KMS-11 (cell line): ENCODE measurements around the gene ARHGEF6.
"Not testable (repeated sequence)": the region's sequence is repeated elsewhere in the genome, so short reads cannot be mapped to it uniquely, and the experiment has no call there.

Experiments used
- H2AFZ ChIP-seq: fragments of 200-600 bp; sonication (generic); 2 replicates; pipeline ENCODE4 v1.6.1; 2016; ENCODE audit warnings: antibody characterized with exemption, mixed run types, low read depth
- H3K27ac ChIP-seq: fragments of 200-600 bp; sonication (generic); 2 replicates; pipeline ENCODE4 v1.6.1; 2016; ENCODE audit warnings: mild to moderate bottlenecking, mixed run types
- H3K27me3 ChIP-seq: fragments of 200-600 bp; sonication (generic); 2 replicates; pipeline ENCODE4 v1.6.1; 2017; ENCODE audit warnings: mild to moderate bottlenecking, low read depth, mixed run types, moderate library complexity; ENCODE audit not compliant: insufficient read depth
- H3K36me3 ChIP-seq: fragments of 200-600 bp; sonication (generic); 2 replicates; pipeline ENCODE4 v1.6.1; 2017; ENCODE audit warnings: mild to moderate bottlenecking, mixed run types; ENCODE audit not compliant: insufficient read depth
- H3K4me1 ChIP-seq: fragments of 200-600 bp; sonication (generic); 2 replicates; pipeline ENCODE4 v1.6.1; 2016; ENCODE audit warnings: mild to moderate bottlenecking, low read depth, mixed run types; ENCODE audit not compliant: poor library complexity, severe bottlenecking
- H3K4me2 ChIP-seq: fragments of 200-600 bp; sonication (generic); 2 replicates; pipeline ENCODE4 v1.7.0; 2016; ENCODE audit warnings: mild to moderate bottlenecking, mixed run types
- H3K4me3 ChIP-seq: fragments of 200-600 bp; sonication (generic); IDR thresholded peaks from 2 replicates; pipeline ENCODE4 v1.6.1; 2017; ENCODE audit warnings: low read depth, low read length, mixed read lengths; ENCODE audit not compliant: insufficient read depth
- H3K79me2 ChIP-seq: fragments of 200-600 bp; sonication (generic); 2 replicates; pipeline ENCODE4 v1.6.1; 2016; ENCODE audit warnings: low read depth, mixed run types; ENCODE audit not compliant: insufficient read depth
- H3K9ac ChIP-seq: fragments of 200-600 bp; sonication (generic); 2 replicates; pipeline ENCODE4 v1.6.1; 2016; ENCODE audit warnings: mild to moderate bottlenecking, mixed run types
- H4K20me1 ChIP-seq: fragments of 200-600 bp; sonication (generic); 2 replicates; pipeline ENCODE4 v1.6.1; 2016; ENCODE audit warnings: mild to moderate bottlenecking, mixed run types; ENCODE audit not compliant: insufficient read depth
- TF ChIP-seq, protein P1 (sequence below): fragments of 200-600 bp; sonication (generic); conservative IDR thresholded peaks from 2 replicates; pipeline ENCODE4 v1.6.1; 2017; ENCODE audit warnings: low read depth, mild to moderate bottlenecking, antibody characterized with exemption, low read length, moderate library complexity, mixed read lengths

The ARHGEF6 gene

DNA sequence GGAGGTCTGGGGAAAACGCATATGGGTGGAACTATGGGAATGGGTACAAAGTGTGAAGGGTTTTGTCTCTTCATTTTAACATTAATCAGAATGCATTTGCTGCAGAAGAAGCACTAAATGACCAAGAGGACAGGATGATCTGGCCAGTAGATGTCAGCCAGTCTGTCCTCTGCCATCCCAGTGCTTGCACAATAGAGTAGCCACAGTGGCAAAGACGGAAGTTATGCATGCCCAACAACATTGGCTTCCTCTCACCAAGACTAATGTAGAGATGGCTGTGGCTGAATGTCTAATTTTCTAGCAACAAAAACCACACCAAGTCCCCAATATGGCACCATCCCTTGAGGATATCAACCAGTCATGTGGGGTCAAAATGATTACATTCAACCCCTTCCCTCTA lies 45.0 kb upstream of the ARHGEF6 start:
- no peaks in the 10 kb centered on the region for H3K36me3 ChIP-seq
- TF ChIP-seq, protein P1, sequence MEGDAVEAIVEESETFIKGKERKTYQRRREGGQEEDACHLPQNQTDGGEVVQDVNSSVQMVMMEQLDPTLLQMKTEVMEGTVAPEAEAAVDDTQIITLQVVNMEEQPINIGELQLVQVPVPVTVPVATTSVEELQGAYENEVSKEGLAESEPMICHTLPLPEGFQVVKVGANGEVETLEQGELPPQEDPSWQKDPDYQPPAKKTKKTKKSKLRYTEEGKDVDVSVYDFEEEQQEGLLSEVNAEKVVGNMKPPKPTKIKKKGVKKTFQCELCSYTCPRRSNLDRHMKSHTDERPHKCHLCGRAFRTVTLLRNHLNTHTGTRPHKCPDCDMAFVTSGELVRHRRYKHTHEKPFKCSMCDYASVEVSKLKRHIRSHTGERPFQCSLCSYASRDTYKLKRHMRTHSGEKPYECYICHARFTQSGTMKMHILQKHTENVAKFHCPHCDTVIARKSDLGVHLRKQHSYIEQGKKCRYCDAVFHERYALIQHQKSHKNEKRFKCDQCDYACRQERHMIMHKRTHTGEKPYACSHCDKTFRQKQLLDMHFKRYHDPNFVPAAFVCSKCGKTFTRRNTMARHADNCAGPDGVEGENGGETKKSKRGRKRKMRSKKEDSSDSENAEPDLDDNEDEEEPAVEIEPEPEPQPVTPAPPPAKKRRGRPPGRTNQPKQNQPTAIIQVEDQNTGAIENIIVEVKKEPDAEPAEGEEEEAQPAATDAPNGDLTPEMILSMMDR = no peak
- no peaks in the 10 kb centered on the region for H3K4me1 ChIP-seq
- no peaks in the 10 kb centered on the region for H4K20me1 ChIP-seq
- H3K27me3 ChIP-seq = no peaks in the 10 kb centered on the region
- no peak overlapping the region for H3K4me3 ChIP-seq
- no peak overlapping the region for H2AFZ ChIP-seq
- H3K9ac ChIP-seq = no peak overlapping the region
- no peaks in the 10 kb centered on the region for H3K79me2 ChIP-seq
- H3K27ac ChIP-seq = no peak overlapping the region
- H3K4me2 ChIP-seq = no peak overlapping the region

DNA sequence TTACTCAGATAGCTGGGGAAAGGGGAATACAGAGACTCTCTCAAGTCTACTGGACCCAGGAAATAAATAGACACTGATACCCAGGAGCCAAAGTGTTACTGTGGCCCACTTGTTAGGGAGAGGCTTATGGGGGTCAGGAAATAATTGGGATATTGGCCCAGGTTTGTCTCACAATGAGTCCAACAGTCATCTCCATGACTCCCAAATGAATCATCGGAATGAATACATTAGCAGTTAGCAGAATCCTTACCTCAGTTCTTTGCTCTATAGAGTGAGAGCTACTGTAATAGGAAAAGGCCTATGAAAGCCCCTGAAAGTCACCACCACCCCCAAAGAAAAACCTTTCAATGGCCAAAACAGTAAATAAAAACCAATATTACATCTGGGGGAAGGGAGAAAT lies 42.4 kb upstream of the ARHGEF6 start:
- Histone ChIP-seq H2AFZ (no peak overlapping the region), H3K36me3 (no peaks in the 10 kb centered on the region), H3K79me2 (no peaks in the 10 kb centered on the region), H3K4me2 (no peak overlapping the region), H3K27me3 (no peaks in the 10 kb centered on the region), H3K27ac (no peak overlapping the region), H3K9ac (no peak overlapping the region), H3K4me3 (no peak overlapping the region), H4K20me1 (no peaks in the 10 kb centered on the region), H3K4me1 (no peaks in the 10 kb centered on the region)
- TF ChIP-seq, protein P1 = no peak

DNA sequence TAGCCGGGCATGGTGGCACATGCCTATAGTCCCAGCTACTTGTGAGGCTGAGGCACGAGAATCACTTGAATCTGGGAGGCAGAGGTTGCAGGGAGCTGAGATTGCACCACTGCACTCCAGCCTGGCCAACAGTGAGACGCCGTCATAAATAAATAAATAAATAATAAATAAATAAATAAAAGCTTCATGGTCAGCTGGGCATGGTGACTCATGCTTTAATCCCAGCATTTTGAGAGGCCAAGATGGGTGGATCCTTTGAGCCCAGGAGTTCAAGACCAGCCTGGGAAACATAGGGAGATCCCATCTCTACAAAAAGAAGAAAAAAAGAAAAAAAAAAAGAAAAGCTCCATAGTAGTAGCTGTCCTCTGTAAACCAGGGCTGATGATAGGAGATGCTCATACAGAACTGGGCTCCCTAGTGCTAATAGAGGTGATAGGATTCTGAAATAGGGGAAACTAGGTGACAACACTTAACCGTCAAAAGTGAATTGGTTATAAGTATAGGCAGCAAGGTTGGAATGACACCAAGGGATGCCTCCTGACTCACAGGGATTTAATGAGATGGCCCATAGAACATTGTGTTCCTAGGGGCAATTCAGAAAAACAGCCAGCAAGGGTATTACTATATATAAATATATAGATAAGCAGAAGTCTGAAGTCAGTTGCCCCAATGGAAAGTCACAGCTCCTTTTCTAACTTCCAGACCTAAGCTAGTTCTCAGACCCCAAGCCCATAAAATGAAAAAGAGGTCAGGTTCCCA lies 41.8 kb upstream of the ARHGEF6 start:
- no peak overlapping the region for H3K4me3 ChIP-seq
- H3K4me1 ChIP-seq = no peaks in the 10 kb centered on the region
- H3K79me2 ChIP-seq = no peaks in the 10 kb centered on the region
- no peaks in the 10 kb centered on the region for H4K20me1 ChIP-seq
- no peak overlapping the region for H3K4me2 ChIP-seq
- no peak overlapping the region for H2AFZ ChIP-seq
- no peak overlapping the region for H3K27ac ChIP-seq
- TF ChIP-seq, protein P1 = no peak
- no peaks in the 10 kb centered on the region for H3K27me3 ChIP-seq
- H3K9ac ChIP-seq = no peak overlapping the region
- no peaks in the 10 kb centered on the region for H3K36me3 ChIP-seq

DNA sequence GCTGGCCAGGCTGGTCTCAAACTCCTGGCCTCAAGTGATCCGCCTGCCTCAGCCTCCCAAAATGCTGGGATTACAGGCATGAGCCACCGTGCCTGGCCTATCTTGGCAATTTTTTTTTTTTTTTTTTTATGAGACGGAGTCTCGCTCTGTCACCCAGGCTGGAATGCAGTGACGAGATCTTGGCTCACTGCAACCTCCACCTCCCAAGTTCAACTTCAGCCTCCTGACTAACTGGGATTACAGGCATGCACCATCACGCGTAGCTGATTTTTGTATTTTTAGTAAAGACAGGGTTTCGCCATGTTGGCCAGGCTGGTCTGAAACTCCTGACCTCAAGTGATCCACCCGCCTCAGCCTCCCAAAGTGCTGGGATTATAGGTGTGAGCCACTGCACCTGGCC lies 39.0 kb upstream of the ARHGEF6 start:
- H3K27ac ChIP-seq, H3K4me2 ChIP-seq, H3K9ac ChIP-seq, H3K36me3 ChIP-seq, H3K4me3 ChIP-seq, H3K79me2 ChIP-seq, H4K20me1 ChIP-seq, H2AFZ ChIP-seq, H3K27me3 ChIP-seq, H3K4me1 ChIP-seq: not testable (repeated sequence)

DNA sequence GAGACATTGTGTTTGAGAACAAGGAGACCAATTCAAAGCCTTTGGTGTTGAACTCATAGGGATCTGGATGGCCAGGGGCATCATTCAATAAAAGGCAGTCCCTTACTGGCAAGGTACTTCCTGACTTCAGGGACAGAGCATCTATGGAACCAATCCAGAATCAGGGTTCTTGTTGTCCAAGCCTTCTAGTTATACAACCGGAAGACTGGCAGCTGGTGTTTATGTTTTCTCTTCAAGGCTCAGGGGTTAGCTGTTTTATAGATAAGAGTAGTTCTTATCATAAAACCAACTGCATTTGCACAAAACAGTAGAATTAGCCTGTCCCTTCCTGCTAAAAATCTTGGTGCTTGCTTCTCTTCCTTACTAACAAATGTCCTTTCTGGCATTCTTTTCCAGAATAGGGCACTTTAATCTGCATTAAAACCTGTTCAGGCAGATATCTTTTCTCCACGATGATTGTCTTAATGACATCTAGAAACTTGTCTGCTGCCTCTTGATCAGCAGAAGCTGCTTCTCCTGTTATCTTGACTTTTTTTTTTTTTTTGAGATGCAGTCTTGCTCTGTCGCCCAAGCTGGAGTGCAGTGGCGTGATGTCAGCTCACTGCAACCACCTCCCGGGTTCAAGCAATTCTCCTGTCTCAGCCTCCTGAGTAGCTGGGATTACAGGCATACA lies 38.4 kb upstream of the ARHGEF6 start:
- Histone ChIP-seq H4K20me1 (no peaks in the 10 kb centered on the region), H3K27ac (no peak overlapping the region), H3K4me1 (no peaks in the 10 kb centered on the region), H3K4me2 (no peak overlapping the region), H3K4me3 (no peak overlapping the region), H3K9ac (no peak overlapping the region), H2AFZ (no peak overlapping the region), H3K79me2 (no peaks in the 10 kb centered on the region), H3K36me3 (no peaks in the 10 kb centered on the region), H3K27me3 (no peaks in the 10 kb centered on the region)
- TF ChIP-seq, protein P1 = no peak
